ENCODE results near the gene PVR.
A peak's percentile ranks its signal among the peaks of the same experiment; 100 is the strongest.

Gene PVR

DNA sequence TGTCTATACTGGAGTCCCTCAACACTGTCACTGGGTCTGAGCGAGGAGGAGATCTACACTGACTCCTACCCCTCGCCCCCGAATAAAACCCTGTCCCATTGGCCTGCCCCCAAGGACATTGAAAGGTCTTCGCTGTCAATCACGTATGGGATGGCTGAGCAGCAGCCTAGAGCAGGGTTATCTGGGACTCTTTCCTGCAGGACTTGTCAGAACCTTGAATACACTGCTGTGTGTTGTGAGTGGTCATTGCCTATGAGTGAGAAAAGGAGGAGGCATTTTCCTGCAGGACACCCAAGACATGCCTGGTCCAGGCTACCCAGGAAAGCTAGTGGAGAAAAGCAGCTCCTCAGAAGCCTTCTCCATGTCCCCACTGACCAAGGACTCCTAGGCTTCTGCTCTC lies 9.6 kb downstream of the PVR start:
- H3K36me3 ChIP-seq (ENCODE audit: insufficient read depth, low read length) = no peaks in the 10 kb centered on the region
- TF ChIP-seq, protein P1, sequence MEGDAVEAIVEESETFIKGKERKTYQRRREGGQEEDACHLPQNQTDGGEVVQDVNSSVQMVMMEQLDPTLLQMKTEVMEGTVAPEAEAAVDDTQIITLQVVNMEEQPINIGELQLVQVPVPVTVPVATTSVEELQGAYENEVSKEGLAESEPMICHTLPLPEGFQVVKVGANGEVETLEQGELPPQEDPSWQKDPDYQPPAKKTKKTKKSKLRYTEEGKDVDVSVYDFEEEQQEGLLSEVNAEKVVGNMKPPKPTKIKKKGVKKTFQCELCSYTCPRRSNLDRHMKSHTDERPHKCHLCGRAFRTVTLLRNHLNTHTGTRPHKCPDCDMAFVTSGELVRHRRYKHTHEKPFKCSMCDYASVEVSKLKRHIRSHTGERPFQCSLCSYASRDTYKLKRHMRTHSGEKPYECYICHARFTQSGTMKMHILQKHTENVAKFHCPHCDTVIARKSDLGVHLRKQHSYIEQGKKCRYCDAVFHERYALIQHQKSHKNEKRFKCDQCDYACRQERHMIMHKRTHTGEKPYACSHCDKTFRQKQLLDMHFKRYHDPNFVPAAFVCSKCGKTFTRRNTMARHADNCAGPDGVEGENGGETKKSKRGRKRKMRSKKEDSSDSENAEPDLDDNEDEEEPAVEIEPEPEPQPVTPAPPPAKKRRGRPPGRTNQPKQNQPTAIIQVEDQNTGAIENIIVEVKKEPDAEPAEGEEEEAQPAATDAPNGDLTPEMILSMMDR (conservative IDR thresholded peaks at IDR 0.05; ENCODE audit: low read length) = no peak
- no peak for TF ChIP-seq EZH2phosphoT487 (IDR thresholded peaks at IDR 0.05; ENCODE audit: borderline replicate concordance)

DNA sequence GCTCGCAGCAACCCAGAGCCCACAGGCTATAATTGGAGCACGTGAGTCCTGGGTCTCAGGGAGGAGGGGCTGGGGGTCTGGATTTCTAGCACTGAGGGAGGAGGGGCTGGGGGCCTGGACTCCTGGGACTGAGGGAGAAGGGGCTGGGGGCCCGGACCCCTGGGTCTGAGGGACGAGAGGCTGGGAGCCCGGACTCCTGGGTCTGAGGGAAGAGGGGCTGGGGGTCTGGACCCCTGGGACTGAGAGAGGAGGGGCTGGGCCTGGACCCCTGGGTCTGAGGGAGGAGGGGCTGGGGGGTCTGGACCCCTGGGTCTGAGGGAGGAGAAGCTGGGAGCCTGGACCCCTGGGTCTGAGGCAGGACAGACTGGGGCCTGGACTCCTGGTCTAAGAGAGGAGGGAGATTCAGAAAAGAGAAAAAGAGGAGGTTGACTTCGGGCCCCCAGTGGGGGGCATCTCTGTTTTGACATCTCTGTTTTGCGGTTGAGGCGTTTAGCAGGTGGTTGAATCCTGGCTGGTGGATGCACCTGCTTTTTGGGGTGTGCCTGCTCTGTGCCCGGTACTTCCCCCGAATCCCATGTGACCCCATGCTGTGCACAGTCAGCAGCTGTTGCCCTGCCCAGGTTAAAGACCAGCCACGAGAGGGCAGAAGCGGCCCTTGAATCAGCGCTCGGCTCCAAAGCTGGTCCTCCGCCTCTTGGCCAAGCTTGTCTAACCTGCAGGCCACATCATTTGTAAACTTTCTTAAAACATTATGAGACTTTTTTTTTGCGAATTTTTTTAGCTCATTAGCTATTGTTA lies 10.5 kb downstream of the PVR start:
- H3K4me3 ChIP-seq (ENCODE audit: low read length, poor library complexity, severe bottlenecking) = no peak overlapping the region
- no peaks in the 10 kb centered on the region for H3K36me3 ChIP-seq (ENCODE audit: insufficient read depth, low read length)
- H3K4me1 ChIP-seq (ENCODE audit: insufficient read depth, low read length, poor library complexity, severe bottlenecking) = no peaks in the 10 kb centered on the region
- H3K9ac ChIP-seq (ENCODE audit: low read depth, low read length, poor library complexity, severe bottlenecking) = no peak overlapping the region
- no peaks in the 10 kb centered on the region for H3K9me2 ChIP-seq (replicated peaks; ENCODE audit: low read depth, low read length)
- no peaks in the 10 kb centered on the region for H3K79me2 ChIP-seq (ENCODE audit: insufficient read depth, low read length)
- no peaks in the 10 kb centered on the region for H3K27me3 ChIP-seq (ENCODE audit: insufficient read depth, low read length, poor library complexity, severe bottlenecking)
- H2AFZ ChIP-seq (ENCODE audit: low read length) = no peak overlapping the region
- no peak overlapping the region for H3K4me2 ChIP-seq (ENCODE audit: low read depth, low read length, poor library complexity, severe bottlenecking)
- no peaks in the 10 kb centered on the region for H4K20me1 ChIP-seq (ENCODE audit: insufficient read depth, low read length, poor library complexity, severe bottlenecking)
- no peaks in the 10 kb centered on the region for H3K9me3 ChIP-seq (ENCODE audit: insufficient read depth, low read depth, low read length)
- TF ChIP-seq, protein P1 (conservative IDR thresholded peaks at IDR 0.05; ENCODE audit: low read length) = peak; percentile 71
- TF ChIP-seq EZH2phosphoT487 (IDR thresholded peaks at IDR 0.05; ENCODE audit: borderline replicate concordance) = no peak
- no peaks in the 10 kb centered on the region for H3F3A ChIP-seq (ENCODE audit: low read depth)

More for the DNA sequence above, 9.6 kb downstream of the PVR start:
- Histone ChIP-seq H3K4me2 (ENCODE audit: low read depth, low read length, poor library complexity, severe bottlenecking) (no peak overlapping the region), H3K9ac (ENCODE audit: low read depth, low read length, poor library complexity, severe bottlenecking) (no peak overlapping the region), H3K79me2 (ENCODE audit: insufficient read depth, low read length) (no peaks in the 10 kb centered on the region), H3K9me3 (ENCODE audit: insufficient read depth, low read depth, low read length) (no peaks in the 10 kb centered on the region), H3F3A (ENCODE audit: low read depth) (no peaks in the 10 kb centered on the region), H3K9me2 (replicated peaks; ENCODE audit: low read depth, low read length) (no peaks in the 10 kb centered on the region), H3K27me3 (ENCODE audit: insufficient read depth, low read length, poor library complexity, severe bottlenecking) (no peaks in the 10 kb centered on the region), H3K4me3 (ENCODE audit: low read length, poor library complexity, severe bottlenecking) (no peak overlapping the region), H4K20me1 (ENCODE audit: insufficient read depth, low read length, poor library complexity, severe bottlenecking) (no peaks in the 10 kb centered on the region), H2AFZ (ENCODE audit: low read length) (no peak overlapping the region), H3K4me1 (ENCODE audit: insufficient read depth, low read length, poor library complexity, severe bottlenecking) (no peaks in the 10 kb centered on the region)

DNA sequence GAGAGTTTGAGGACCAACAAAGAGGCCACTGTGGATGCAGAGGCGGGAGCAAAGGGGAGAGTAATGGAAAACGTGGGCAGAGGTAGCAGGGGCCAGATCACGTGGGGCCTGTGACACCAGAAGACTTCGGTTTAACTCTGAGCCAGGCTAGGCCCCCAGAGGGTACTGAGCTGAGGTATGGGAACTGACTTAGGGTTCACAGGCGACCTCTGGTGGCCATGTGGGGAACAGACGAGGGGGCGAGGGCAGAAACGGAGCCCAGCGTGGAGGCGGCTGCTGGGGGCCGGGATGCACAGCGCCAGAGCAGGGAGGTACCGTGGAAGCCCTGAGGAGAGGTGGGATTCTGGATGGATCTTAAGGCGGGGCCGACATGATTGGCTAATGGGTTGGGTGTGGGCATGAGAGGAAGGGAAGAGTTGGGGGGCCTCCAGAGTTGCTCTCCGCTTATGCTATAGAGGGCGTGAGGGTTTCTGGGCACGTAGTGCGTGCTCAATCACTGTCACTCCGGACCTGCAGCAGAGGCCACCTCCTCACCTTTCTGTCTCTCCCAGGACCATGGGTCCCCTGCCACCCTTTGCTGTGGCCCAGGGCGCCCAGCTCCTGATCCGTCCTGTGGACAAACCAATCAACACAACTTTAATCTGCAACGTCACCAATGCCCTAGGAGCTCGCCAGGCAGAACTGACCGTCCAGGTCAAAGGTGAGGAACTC lies 13.7 kb downstream of the PVR start:
- Histone ChIP-seq H3K27me3 (ENCODE audit: insufficient read depth, low read length, poor library complexity, severe bottlenecking) (no peaks in the 10 kb centered on the region), H2AFZ (ENCODE audit: low read length) (0 out of 2 replicates have a peak overlapping the region, but pooled peaks have one; percentile 23), H3K9me3 (ENCODE audit: insufficient read depth, low read depth, low read length) (no peaks in the 10 kb centered on the region), H3K4me2 (ENCODE audit: low read depth, low read length, poor library complexity, severe bottlenecking) (no peak overlapping the region), H3K9ac (ENCODE audit: low read depth, low read length, poor library complexity, severe bottlenecking) (no peak overlapping the region), H3K36me3 (ENCODE audit: insufficient read depth, low read length) (no peaks in the 10 kb centered on the region), H4K20me1 (ENCODE audit: insufficient read depth, low read length, poor library complexity, severe bottlenecking) (no peaks in the 10 kb centered on the region), H3K79me2 (ENCODE audit: insufficient read depth, low read length) (no peaks in the 10 kb centered on the region), H3K9me2 (replicated peaks; ENCODE audit: low read depth, low read length) (no peaks in the 10 kb centered on the region), H3F3A (ENCODE audit: low read depth) (no peaks in the 10 kb centered on the region), H3K4me3 (ENCODE audit: low read length, poor library complexity, severe bottlenecking) (no peak overlapping the region), H3K4me1 (ENCODE audit: insufficient read depth, low read length, poor library complexity, severe bottlenecking) (no peaks in the 10 kb centered on the region)
- TF ChIP-seq, protein P1 (conservative IDR thresholded peaks at IDR 0.05; ENCODE audit: low read length) = peak; percentile 83
- TF ChIP-seq EZH2phosphoT487 (IDR thresholded peaks at IDR 0.05; ENCODE audit: borderline replicate concordance) = no peak

Measured in Loucy (cell line).